Small intestine (tissue), 7 donors: ENCODE data around the gene RHBDF1. TPM values are rescaled to one million over a fixed set of nuclear protein-coding genes. Genes with fewer than 3 reads are reported as not detected.
A peak's percentile ranks its signal among the peaks of the same experiment; 100 is the strongest.

Experiments used
- DNase-seq, 2 donors: peaks; one replicate each; pipeline versions ENCODE4 v3.0.0 to v3.0.0-alpha.2; 2013
- FAIRE-seq: peaks from 2 replicates; lab custom pipeline; 2012; peaks lifted over from hg19 to GRCh38; lab: Jason Lieb, UNC
- H3K27ac ChIP-seq, 3 donors: one replicate each; pipeline ENCODE4 v1.5.1; 2013; ENCODE audit warnings: low read length in 2 of 3, mild to moderate bottlenecking in 2 of 3, control low read depth in 1 of 3, inconsistent platforms in 1 of 3, low read depth in 1 of 3, moderate library complexity in 1 of 3
- H3K27me3 ChIP-seq, 3 donors: one replicate each; pipeline ENCODE4 v1.6.1; 2013; ENCODE audit warnings: low read length in 3 of 3, inconsistent platforms in 1 of 3; ENCODE audit not compliant: control insufficient read depth in 3 of 3, insufficient read depth in 3 of 3
- H3K36me3 ChIP-seq, 3 donors: one replicate each; pipeline ENCODE4 v1.6.1; 2013; ENCODE audit warnings: low read length in 3 of 3, inconsistent platforms in 1 of 3, low read depth in 1 of 3, mild to moderate bottlenecking in 1 of 3, moderate library complexity in 1 of 3; ENCODE audit not compliant: control insufficient read depth in 3 of 3, insufficient read depth in 2 of 3
- H3K4me1 ChIP-seq, 3 donors: one replicate each; pipeline ENCODE4 v1.6.1; 2013; ENCODE audit warnings: low read length in 2 of 3, inconsistent platforms in 1 of 3, low read depth in 1 of 3, mild to moderate bottlenecking in 1 of 3, moderate library complexity in 1 of 3; ENCODE audit not compliant: control insufficient read depth in 3 of 3, insufficient read depth in 2 of 3
- H3K4me3 ChIP-seq, 3 donors: one replicate each; pipeline ENCODE4 v1.5.1; 2013; ENCODE audit warnings: low read length in 3 of 3, control low read depth in 1 of 3, inconsistent platforms in 1 of 3, low read depth in 1 of 3, mild to moderate bottlenecking in 1 of 3, moderate library complexity in 1 of 3
- H3K9me3 ChIP-seq, 2 donors: one replicate each; pipeline ENCODE4 v1.6.1; 2013; ENCODE audit warnings: low read depth in 1 of 2, low read length in 1 of 2; ENCODE audit not compliant: control insufficient read depth in 2 of 2, insufficient read depth in 1 of 2
- WGBS, 3 donors: extraction: QIAGEN DNeasy Blood & Tissue Kit; methylation state at CpG; one replicate each; pipeline ENCODE4 v1.1.7; 2013; 5-methylcytosine and 5-hydroxymethylcytosine counted together
- polyA plus RNA-seq, 4 donors: library from polyadenylated mRNA; stranded (reverse) in 3 of 4; unstranded in 1 of 4; fragments of 200-250 nt in 3 of 4; fragments of 120-200 nt in 1 of 4; gene quantifications; one replicate each; pipeline versions ENCODE4 v1.2.1 to v1.2.3, GENCODE V29; 2013
- donor health status: healthy with polysubstance abuse.
- donor health status: control.
- donor health status: control.
- donor health status: Bipolar disorder and iron deficiency.
- donor health status: healthy.

RHBDF1 gene
- polyA plus RNA-seq, 4 donors: 10.1 to 28.6 (median 17.2) TPM

DNA sequence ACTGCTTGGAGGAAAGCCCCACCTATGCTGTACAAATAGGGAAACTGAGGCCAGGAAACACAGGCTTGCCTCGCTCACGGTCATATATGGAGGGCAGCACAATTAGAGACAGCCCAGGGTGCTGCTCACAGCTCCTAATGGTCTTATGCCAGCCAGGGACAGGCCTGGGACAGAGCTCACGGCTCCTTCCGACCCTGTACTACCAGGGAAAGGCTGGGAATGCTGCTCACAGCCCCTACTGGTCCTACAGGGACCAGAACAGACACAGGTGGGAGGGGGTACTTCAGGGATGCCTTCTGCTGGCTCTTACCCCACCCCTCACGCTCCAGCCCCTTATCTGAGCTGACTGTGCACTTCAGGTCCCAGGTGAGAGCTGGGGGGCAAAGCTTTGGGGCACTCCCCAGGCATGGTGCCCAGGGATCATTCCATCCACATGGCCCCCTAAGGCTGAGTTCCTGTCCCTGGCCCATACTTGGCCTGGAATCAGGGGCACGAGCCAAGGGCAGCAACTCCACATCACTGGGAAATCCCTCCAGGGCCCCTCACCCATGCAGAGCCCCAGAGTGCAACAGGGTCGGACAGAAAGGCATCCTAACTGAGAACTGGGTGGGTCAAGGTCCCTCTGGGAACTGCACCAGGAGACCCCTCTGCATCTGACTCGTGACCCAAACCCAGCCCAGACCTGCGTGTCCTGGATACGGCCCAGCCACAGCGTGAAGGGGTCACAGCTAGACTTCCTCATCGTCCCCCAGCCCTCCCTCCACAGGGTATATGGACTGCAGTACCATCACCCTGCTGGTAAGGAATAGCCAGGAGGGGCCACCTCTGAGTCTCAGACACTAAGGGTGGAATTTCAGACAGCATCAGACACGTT lies 5.9 kb downstream of the RHBDF1 start:
- no peak overlapping the region for H3K27ac ChIP-seq
- FAIRE-seq: no peak
- H3K36me3 ChIP-seq: peaks cover 0 to 36% (median 0%) of the 10 kb centered on the region in 3 donors
- H3K9me3 ChIP-seq: no peaks in the 10 kb centered on the region
- peaks cover 0 to 19% (median 0%) of the 10 kb centered on the region in 3 donors for H3K4me1 ChIP-seq
- H3K4me3 ChIP-seq: no peak overlapping the region
- DNase-seq: no peak
- peaks cover 0 to 5% (median 2%) of the 10 kb centered on the region in 3 donors for H3K27me3 ChIP-seq
- WGBS, 3 donors: 76 to 82% (median 80%) methylated on average over 13 of the region's 13 CpGs

DNA sequence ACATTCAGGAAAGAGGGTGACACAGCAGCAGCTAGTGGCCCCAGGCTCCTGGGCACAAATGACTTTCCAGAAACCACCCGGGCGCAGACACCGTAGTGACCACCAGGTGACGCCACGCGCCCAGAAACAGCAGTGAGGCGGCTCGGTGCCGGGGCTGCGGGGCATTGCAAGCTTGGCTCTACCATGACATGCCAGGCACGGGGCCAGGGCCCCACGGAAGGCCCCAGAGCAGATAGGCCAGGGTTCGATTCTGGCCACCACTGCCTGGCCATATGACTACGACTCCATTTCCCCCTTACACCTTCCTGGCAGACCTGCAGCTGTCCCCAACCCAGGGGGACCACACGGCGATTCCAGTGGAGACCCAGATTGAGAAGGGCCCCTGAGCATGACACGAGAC lies 6.7 kb downstream of the RHBDF1 start:
- Histone ChIP-seq H3K27ac (no peak overlapping the region), H3K4me3 (no peak overlapping the region), H3K4me1 (peaks cover 0 to 11% (median 0%) of the 10 kb centered on the region in 3 donors), H3K9me3 (no peaks in the 10 kb centered on the region), H3K27me3 (no peaks in the 10 kb centered on the region), H3K36me3 (peaks cover 0 to 42% (median 0%) of the 10 kb centered on the region in 3 donors)
- peak; percentile 75 to 83 for DNase-seq
- 13 to 18% (median 14%) methylated on average over 17 of the region's 17 CpGs for WGBS, 3 donors
- FAIRE-seq: no peak

- Histone ChIP-seq H3K9me3 (no peaks in the 10 kb centered on the region), H3K4me1 (peaks cover 0 to 11% (median 0%) of the 10 kb centered on the region in 3 donors), H3K27ac (no peak overlapping the region), H3K27me3 (no peaks in the 10 kb centered on the region), H3K36me3 (peaks cover 0 to 48% (median 0%) of the 10 kb centered on the region in 3 donors), H3K4me3 (no peak overlapping the region)
- 80 to 88% (median 81%) methylated on average over 9 of the region's 9 CpGs for WGBS, 3 donors
- DNase-seq: no peak
- no peak for FAIRE-seq
These were observed 7.5 kb downstream of the RHBDF1 start for GRCh38 chr16:64914-65255.

DNA sequence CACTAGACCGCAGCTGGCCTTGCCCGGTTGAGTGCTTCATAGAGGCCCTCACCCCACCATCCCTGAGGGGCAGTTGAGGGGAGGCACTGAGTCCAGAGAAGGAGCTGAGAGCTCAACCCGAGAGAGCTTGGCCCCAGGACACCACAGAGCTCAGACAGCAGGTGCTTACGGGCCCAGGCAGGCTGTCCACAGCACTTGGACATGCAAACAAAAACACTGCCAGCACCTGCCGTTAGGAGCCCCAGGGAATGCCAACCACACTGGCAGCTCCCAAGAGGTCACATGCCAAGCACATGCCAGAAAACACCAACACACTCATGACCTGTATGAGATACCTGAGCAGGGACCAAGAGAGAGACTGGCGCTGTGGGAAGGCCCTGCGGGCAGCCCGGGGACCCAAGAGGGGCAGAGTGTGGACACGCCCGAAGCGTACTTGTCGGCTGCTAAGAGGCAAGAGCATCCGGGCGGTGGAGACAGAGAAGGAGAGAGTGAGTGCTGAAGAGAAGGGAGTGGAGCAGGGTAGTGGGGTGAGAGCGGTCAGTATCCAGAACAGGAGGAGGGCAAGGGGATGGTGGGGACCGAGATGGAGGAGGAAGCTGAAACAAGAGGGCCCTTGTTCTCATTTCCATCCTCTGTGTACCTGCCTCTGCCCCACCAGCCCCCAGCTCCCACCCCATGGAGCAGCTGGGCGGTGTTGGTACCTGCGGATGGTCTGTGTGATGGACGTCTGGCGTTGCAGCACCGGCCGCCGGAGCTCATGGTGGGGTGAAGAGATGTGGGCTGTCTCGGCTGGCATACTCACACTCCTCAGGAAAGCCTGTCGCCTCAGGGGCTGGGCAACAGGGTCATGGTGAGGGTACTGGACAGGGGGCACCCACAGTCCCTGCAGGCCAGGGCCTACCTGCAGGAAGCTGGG lies 8.2 kb downstream of the RHBDF1 start:
- Histone ChIP-seq H3K27me3 (no peaks in the 10 kb centered on the region), H3K9me3 (no peaks in the 10 kb centered on the region), H3K4me3 (no peak overlapping the region), H3K27ac (no peak overlapping the region), H3K36me3 (peaks cover 0 to 52% (median 0%) of the 10 kb centered on the region in 3 donors), H3K4me1 (peaks cover 0 to 11% (median 0%) of the 10 kb centered on the region in 3 donors)
- FAIRE-seq (no peak), DNase-seq (no peak)
- 88 to 91% (median 89%) methylated on average over 25 of the region's 25 CpGs for WGBS, 3 donors

DNA sequence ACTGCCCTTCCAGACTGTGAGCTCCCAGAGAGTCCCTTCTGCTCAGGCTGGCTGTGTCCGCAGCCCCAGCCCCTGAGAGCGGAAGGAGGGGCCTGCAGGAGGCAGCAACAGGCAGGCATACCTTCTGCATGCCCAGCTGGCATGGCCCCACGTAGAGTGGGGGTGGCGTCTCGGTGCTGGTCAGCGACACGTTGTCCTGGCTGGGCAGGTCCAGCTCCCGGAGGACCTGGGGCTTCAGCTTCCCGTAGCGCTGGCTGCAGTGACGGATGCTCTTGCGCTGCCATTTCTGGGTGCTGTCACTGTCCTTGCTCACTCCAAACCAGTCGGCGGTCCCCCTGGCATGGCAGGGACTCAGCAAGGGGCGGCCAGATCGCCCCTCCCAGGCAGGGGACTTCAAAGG lies 9.0 kb downstream of the RHBDF1 start:
- H3K4me3 ChIP-seq: no peak overlapping the region
- peaks cover 0 to 58% (median 0%) of the 10 kb centered on the region in 3 donors for H3K36me3 ChIP-seq
- H3K4me1 ChIP-seq: peaks cover 0 to 11% (median 0%) of the 10 kb centered on the region in 3 donors
- no peaks in the 10 kb centered on the region for H3K27me3 ChIP-seq
- no peaks in the 10 kb centered on the region for H3K9me3 ChIP-seq
- no peak for FAIRE-seq
- WGBS, 3 donors: 91 to 96% (median 94%) methylated on average over 15 to 16 of the region's 16 CpGs
- DNase-seq: no peak
- H3K27ac ChIP-seq: no peak overlapping the region

DNA sequence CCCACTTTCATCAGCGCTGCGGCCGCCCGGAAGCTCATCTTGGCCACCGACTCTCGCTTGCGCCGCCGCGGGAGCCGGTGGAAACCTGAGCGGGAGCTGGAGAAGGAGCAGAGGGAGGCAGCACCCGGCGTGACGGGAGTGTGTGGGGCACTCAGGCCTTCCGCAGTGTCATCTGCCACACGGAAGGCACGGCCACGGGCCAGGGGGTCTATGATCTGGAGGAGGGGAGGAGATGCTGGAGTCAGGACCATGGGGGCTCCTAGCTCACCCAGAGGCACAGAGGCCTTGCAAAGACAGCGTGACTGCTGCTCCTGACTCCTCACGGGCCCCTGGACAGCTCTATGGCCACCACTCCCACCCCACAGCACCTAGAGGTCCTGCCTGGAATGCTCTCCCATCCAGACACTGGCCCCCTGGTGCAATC lies 9.5 kb downstream of the RHBDF1 start:
- no peak overlapping the region for H3K27ac ChIP-seq
- peaks cover 0 to 63% (median 0%) of the 10 kb centered on the region in 3 donors for H3K36me3 ChIP-seq
- H3K9me3 ChIP-seq: no peaks in the 10 kb centered on the region
- H3K4me1 ChIP-seq: peaks cover 0 to 6% (median 0%) of the 10 kb centered on the region in 3 donors
- no peak overlapping the region for H3K4me3 ChIP-seq
- FAIRE-seq (no peak), DNase-seq (no peak)
- WGBS, 3 donors: 88 to 94% (median 92%) methylated on average over 19 to 21 of the region's 21 CpGs
- H3K27me3 ChIP-seq: no peaks in the 10 kb centered on the region

GRCh38 chr16:62283-62967 lies 10.0 kb downstream of the RHBDF1 start:
- WGBS, 3 donors: 91 to 94% (median 92%) methylated on average over 31 to 34 of the region's 34 CpGs
- FAIRE-seq: no peak
- H3K36me3 ChIP-seq: peaks cover 0 to 69% (median 0%) of the 10 kb centered on the region in 3 donors
- peaks cover 0 to 6% (median 0%) of the 10 kb centered on the region in 3 donors for H3K4me1 ChIP-seq
- H3K27me3 ChIP-seq: no peaks in the 10 kb centered on the region
- no peak for DNase-seq
- H3K9me3 ChIP-seq: no peaks in the 10 kb centered on the region
- H3K27ac ChIP-seq: no peak overlapping the region
- H3K4me3 ChIP-seq: no peak overlapping the region
